Measurements from ENCODE around the gene PHETA1.

Gene PHETA1

GRCh38 chr12:111390910-111391309 lies 22.0 kb upstream of the PHETA1 start:
- Histone ChIP-seq H3K27me3 (no peaks in the 10 kb centered on the region), H3K9me3 (no peaks in the 10 kb centered on the region), H3K36me3 (no peaks in the 10 kb centered on the region), H3K4me1 (no peaks in the 10 kb centered on the region; the same call in 1 of the 2 replicates), H3K4me3 (ENCODE audit: low read depth, low read length) (no peak overlapping the region)
- DNase-seq, result no peak
- TF ChIP-seq, protein P1, sequence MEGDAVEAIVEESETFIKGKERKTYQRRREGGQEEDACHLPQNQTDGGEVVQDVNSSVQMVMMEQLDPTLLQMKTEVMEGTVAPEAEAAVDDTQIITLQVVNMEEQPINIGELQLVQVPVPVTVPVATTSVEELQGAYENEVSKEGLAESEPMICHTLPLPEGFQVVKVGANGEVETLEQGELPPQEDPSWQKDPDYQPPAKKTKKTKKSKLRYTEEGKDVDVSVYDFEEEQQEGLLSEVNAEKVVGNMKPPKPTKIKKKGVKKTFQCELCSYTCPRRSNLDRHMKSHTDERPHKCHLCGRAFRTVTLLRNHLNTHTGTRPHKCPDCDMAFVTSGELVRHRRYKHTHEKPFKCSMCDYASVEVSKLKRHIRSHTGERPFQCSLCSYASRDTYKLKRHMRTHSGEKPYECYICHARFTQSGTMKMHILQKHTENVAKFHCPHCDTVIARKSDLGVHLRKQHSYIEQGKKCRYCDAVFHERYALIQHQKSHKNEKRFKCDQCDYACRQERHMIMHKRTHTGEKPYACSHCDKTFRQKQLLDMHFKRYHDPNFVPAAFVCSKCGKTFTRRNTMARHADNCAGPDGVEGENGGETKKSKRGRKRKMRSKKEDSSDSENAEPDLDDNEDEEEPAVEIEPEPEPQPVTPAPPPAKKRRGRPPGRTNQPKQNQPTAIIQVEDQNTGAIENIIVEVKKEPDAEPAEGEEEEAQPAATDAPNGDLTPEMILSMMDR (IDR thresholded peaks at IDR 0.05; ENCODE audit: low read depth, low read length), result no peak

- DNase-seq, result no peak
- Histone ChIP-seq H3K36me3 (no peaks in the 10 kb centered on the region), H3K4me1 (no peaks in the 10 kb centered on the region; the same call in 1 of the 2 replicates), H3K9me3 (no peaks in the 10 kb centered on the region), H3K27me3 (no peaks in the 10 kb centered on the region), H3K4me3 (ENCODE audit: low read depth, low read length) (no peak overlapping the region)
- TF ChIP-seq, protein P1 (IDR thresholded peaks at IDR 0.05; ENCODE audit: low read depth, low read length), result no peak
These were observed 20.7 kb upstream of the PHETA1 start for GRCh38 chr12:111389635-111390034.

DNA sequence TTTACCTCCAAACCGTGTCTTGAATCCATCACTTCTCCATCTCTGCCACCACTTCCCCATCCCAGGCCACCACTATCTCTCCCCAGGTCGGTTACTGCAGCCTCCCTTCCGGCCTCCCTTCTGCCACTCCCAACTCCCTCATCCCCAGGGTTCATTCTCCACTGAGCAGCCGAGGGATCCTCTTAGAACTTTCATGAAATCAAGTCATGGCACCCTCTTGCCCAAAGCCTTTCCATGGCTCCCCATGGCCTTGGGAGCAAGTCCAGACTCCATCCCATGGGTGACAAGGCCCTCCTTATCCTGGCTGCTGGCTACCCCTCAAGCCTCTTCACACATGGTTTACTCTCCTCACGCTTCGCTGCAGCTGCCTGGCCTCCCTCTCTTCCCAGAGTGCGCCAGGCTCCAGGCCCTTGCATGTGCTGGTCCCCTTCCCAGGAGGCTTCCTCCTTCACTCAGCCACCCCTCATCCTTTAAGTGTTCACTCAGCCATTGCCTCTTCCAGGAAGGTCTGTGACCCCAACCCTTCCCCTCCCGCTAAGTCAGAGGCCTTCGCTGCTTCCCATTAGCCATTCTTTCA lies 18.9 kb upstream of the PHETA1 start:
- DNase-seq, result no peak
- Histone ChIP-seq H3K27me3 (no peaks in the 10 kb centered on the region), H3K36me3 (no peaks in the 10 kb centered on the region), H3K4me1 (no peaks in the 10 kb centered on the region), H3K9me3 (no peaks in the 10 kb centered on the region), H3K4me3 (ENCODE audit: low read depth, low read length) (no peak overlapping the region)
- TF ChIP-seq, protein P1 (IDR thresholded peaks at IDR 0.05; ENCODE audit: low read depth, low read length), result no peak

DNA sequence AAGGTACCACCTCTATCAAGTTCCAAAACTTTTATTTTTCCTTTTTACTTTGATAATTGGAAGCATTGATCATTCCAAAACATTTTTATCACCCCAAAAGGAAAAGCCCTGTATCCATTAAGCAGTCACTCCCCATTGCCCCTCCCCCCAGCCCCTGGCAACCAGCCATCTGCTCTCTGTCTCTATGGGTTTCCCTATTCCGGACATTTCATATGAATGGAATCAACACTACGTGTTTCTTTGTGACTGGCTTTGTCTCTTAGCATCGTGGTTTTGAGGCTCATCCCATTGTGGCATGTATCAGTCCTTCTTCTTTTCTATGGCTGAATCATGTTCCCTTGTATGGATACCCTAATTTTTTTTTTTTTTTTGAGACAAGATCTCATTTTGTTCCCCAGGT lies 18.0 kb upstream of the PHETA1 start:
- H3K4me1 ChIP-seq, result no peaks in the 10 kb centered on the region
- DNase-seq, result no peak

GRCh38 chr12:111384596-111384995 lies 15.7 kb upstream of the PHETA1 start:
- H3K27me3 ChIP-seq, result no peaks in the 10 kb centered on the region
- TF ChIP-seq, protein P1 (IDR thresholded peaks at IDR 0.05; ENCODE audit: low read depth, low read length), result no peak
- no peaks in the 10 kb centered on the region for H3K9me3 ChIP-seq
- no peak overlapping the region for H3K4me3 ChIP-seq (ENCODE audit: low read depth, low read length)
- no peaks in the 10 kb centered on the region for H3K36me3 ChIP-seq
- no peaks in the 10 kb centered on the region for H3K4me1 ChIP-seq
- DNase-seq, result no peak

More for the DNA sequence above, 18.0 kb upstream of the PHETA1 start:
- Histone ChIP-seq H3K4me3 (ENCODE audit: low read depth, low read length) (no peak overlapping the region), H3K27me3 (no peaks in the 10 kb centered on the region), H3K9me3 (no peaks in the 10 kb centered on the region), H3K36me3 (no peaks in the 10 kb centered on the region)
- TF ChIP-seq, protein P1 (IDR thresholded peaks at IDR 0.05; ENCODE audit: low read depth, low read length), result no peak

DNA sequence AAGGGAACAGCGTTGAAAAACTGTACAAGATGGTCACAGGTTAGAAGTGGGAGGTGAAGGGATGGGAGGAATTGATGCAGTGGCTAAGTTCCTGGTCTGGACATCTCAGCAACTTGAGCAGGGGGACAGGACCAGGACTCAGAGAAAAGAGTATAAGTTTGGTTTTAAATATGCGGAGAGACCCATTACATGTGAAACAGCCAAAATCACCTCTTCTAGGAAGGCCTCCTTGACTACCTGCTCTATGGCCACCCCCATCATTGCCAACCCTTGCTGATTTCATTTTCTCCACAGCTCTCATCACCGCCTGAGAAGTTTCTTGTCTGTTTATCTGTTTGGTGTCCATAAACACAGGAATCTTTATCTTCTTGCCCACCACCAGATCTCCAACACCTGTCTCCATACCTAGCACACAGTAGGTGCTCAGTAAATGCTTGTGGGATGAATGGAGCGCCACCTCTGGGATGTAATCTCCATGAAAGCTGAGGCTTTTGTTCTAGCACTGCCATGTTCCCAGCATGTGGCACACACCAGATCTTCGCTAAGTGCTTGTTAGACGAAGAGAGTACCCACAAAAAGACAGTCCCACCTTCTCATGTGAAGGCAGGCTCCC lies 11.2 kb upstream of the PHETA1 start:
- DNase-seq, result no peak
- Histone ChIP-seq H3K4me3 (ENCODE audit: low read depth, low read length) (no peak overlapping the region), H3K27me3 (no peaks in the 10 kb centered on the region), H3K9me3 (no peaks in the 10 kb centered on the region), H3K36me3 (no peaks in the 10 kb centered on the region), H3K4me1 (no peaks in the 10 kb centered on the region)
- TF ChIP-seq, protein P1 (IDR thresholded peaks at IDR 0.05; ENCODE audit: low read depth, low read length), result no peak
